DOHH2 (cell line): ENCODE data around the gene SLX4IP.

Source experiments
- CTCF ChIP-seq: fragments of 200-600 bp; sonication (generic); IDR thresholded peaks from one replicate; pipeline ENCODE4 v1.5.1; 2014; ENCODE audit warnings: antibody characterized with exemption, mild to moderate bottlenecking, low read depth, low read length; ENCODE audit not compliant: poor library complexity, severe bottlenecking
- EZH2phosphoT487 ChIP-seq: fragments of 200-600 bp; sonication (generic); IDR thresholded peaks from 2 replicates; pipeline ENCODE4 v1.6.1; 2017; ENCODE audit warnings: borderline replicate concordance, mild to moderate bottlenecking, antibody characterized with exemption, low read length, moderate library complexity, mixed read lengths

GRCh38 chr20:10428008-10428407, 7.1 kb upstream of the SLX4IP start:
- TF ChIP-seq CTCF (no peak), EZH2phosphoT487 (no peak)
